GM12891 (cell line): ENCODE measurements around the gene EYA3.

ENCODE experiments used
- PAX5 ChIP-seq: IDR thresholded peaks from 2 replicates; pipeline ENCODE4 v1.6.1; 2011; ENCODE audit warnings: low read length, moderate library complexity, mild to moderate bottlenecking; ENCODE audit not compliant: insufficient read depth, severe bottlenecking
- POLR2A ChIP-seq: IDR thresholded peaks from 2 replicates; pipeline ENCODE4 v1.6.1; 2011; ENCODE audit warnings: low read depth, low read length, control low read depth
- POLR2AphosphoS5 ChIP-seq: IDR thresholded peaks from 2 replicates; pipeline ENCODE4 v1.6.1; 2011; ENCODE audit warnings: low read depth, low read length, control low read depth
- SPI1 ChIP-seq: IDR thresholded peaks from 2 replicates; pipeline ENCODE4 v1.6.1; 2011; ENCODE audit warnings: low read depth, low read length, control low read depth
- TAF1 ChIP-seq: IDR thresholded peaks from 2 replicates; pipeline ENCODE4 v1.6.1; 2011; ENCODE audit warnings: low read depth, low read length, control low read depth

- TF ChIP-seq POLR2A (no peak), POLR2AphosphoS5 (no peak), TAF1 (no peak), SPI1 (no peak), PAX5 (no peak)
These were observed 95.2 kb downstream of the EYA3 start for GRCh38 chr1:27993241-27993640.
